HepG2 (cell line): Measurements from ENCODE around the gene NUP153. TPM values are rescaled to one million over a fixed set of nuclear protein-coding genes. Genes with fewer than 3 reads are reported as not detected.

Source experiments
- ATAC-seq: fragments of 200-7000 bp; cut with Tn5 transposase; 3 replicates; pipeline ENCODE4 v1.9.1; 2020; ENCODE audit warnings: mild to moderate bottlenecking, moderate library complexity
- BruUV-seq: library from RNA; stranded (reverse); fragments of 400-500 nt; replicated peaks from 2 replicates; lab custom pipeline; 2021; lab: Mats Ljungman, UMichigan
- CTCF ChIA-PET: fragments of 300-600 bp; formaldehyde crosslinking; extraction: SDS; loops from one replicate; lab custom pipeline; 2021; ENCODE audit warnings: low total read pairs, inconsistent platforms, low intra/inter-chr PET ratio; lab: Yijun Ruan, JAX
- POLR2A ChIA-PET: fragments of 350-600 bp; sonication (Branson Sonifier 250); formaldehyde crosslinking; loops from one replicate; lab custom pipeline; 2020; ENCODE audit warnings: antibody characterized with exemption, inconsistent platforms; lab: Yijun Ruan, JAX
- DNase-seq: peaks from one replicate; pipeline ENCODE4 v3.0.0-alpha.2; 2015; ENCODE audit warnings: low spot score
- FAIRE-seq: peaks from 3 replicates; lab custom pipeline; 2011; peaks lifted over from hg19 to GRCh38; lab: Jason Lieb, UNC
- H2AFZ ChIP-seq: one replicate; pipeline ENCODE4 v1.6.1; 2011; ENCODE audit warnings: low read length, inconsistent platforms
- H3K27ac ChIP-seq: fragments of 300-600 bp; 3 replicates; pipeline ENCODE4 v1.8.0; 2011; ENCODE audit warnings: mixed run types, mild to moderate bottlenecking, mixed read lengths, low read length, inconsistent platforms; ENCODE audit not compliant: insufficient read depth; ENCODE audit errors: extremely low read length
- H3K27me3 ChIP-seq, 2 experiments: fragments of 200-600 bp in 1 of 2; 2 replicates in 1 of 2; 3 replicates in 1 of 2; pipeline versions ENCODE4 v1.6.0 to v1.8.0; 2011; ENCODE audit warnings: low read length in 2 of 2, mild to moderate bottlenecking in 2 of 2, moderate library complexity in 2 of 2, inconsistent platforms in 1 of 2; ENCODE audit not compliant: insufficient read depth in 2 of 2, control insufficient read depth in 1 of 2
- H3K36me3 ChIP-seq, 2 experiments: fragments of 200-600 bp in 1 of 2; replicated peaks in 1 of 2; 2 replicates in 1 of 2; 3 replicates in 1 of 2; pipeline versions ENCODE4 v1.5.1 to v1.8.0; 2011; ENCODE audit warnings: low read length in 2 of 2, inconsistent platforms in 1 of 2; ENCODE audit not compliant: insufficient read depth in 2 of 2, control insufficient read depth in 1 of 2
- H3K4me1 ChIP-seq: 2 replicates; pipeline ENCODE4 v1.5.1; 2012; ENCODE audit warnings: low read length, inconsistent platforms; ENCODE audit not compliant: insufficient read depth
- H3K4me2 ChIP-seq: 2 replicates; pipeline ENCODE4 v1.6.0; 2011; ENCODE audit warnings: low read depth, low read length, inconsistent platforms
- H3K4me3 ChIP-seq, 3 experiments: fragments of 200-600 bp in 1 of 3; sonication (generic), shearing (Covaris generic) in 1 of 3; replicated peaks in 1 of 3; 2 replicates each; pipeline ENCODE4 v1.5.1; 2011 to 2016; ENCODE audit warnings: low read length in 3 of 3, inconsistent platforms in 2 of 3, low read depth in 2 of 3, mild to moderate bottlenecking in 2 of 3, control low read depth in 1 of 3, mixed read lengths in 1 of 3; ENCODE audit not compliant: insufficient read depth in 1 of 3
- H3K79me2 ChIP-seq: one replicate; pipeline ENCODE4 v1.6.1; 2011; ENCODE audit warnings: low read length, inconsistent platforms; ENCODE audit not compliant: insufficient read depth
- H3K9ac ChIP-seq: 2 replicates; pipeline ENCODE4 v1.6.0; 2011; ENCODE audit warnings: mild to moderate bottlenecking, low read depth, low read length, inconsistent platforms; ENCODE audit not compliant: insufficient read depth
- H3K9me3 ChIP-seq: 2 replicates; pipeline ENCODE4 v1.5.1; 2012; ENCODE audit warnings: mild to moderate bottlenecking, low read length
- H4K20me1 ChIP-seq: 2 replicates; pipeline ENCODE4 v1.6.0; 2011; ENCODE audit warnings: inconsistent platforms, mild to moderate bottlenecking, low read length, moderate library complexity; ENCODE audit not compliant: insufficient read depth
- DRAP1 ChIP-seq: IDR thresholded peaks from 2 replicates; pipeline ENCODE4 v1.6.1; 2016; ENCODE audit warnings: missing genetic modification reagents, missing compliant biosample characterization
- FOXO4 ChIP-seq: sonication (generic); formaldehyde crosslinking; conservative IDR thresholded peaks from 2 replicates; pipeline ENCODE4 v1.8.1; 2023; ENCODE audit warnings: missing genetic modification reagents
- HNRNPK ChIP-seq: fragments of 200-400 bp; formaldehyde crosslinking; IDR thresholded peaks from 2 replicates; pipeline ENCODE4 v1.6.1; 2018; ENCODE audit warnings: low read length, low read depth, moderate library complexity, mild to moderate bottlenecking; ENCODE audit not compliant: poor library complexity, severe bottlenecking
- MEF2D ChIP-seq: sonication (generic); formaldehyde crosslinking; IDR thresholded peaks from 2 replicates; pipeline ENCODE4 v1.5.1; 2020; ENCODE audit warnings: mild to moderate bottlenecking, missing genetic modification reagents
- MYC ChIP-seq: sonication (generic); formaldehyde crosslinking; IDR thresholded peaks from 2 replicates; pipeline ENCODE4 v1.9.0; 2021; ENCODE audit warnings: missing genetic modification reagents, borderline replicate concordance
- NPAS2 ChIP-seq: sonication (generic); formaldehyde crosslinking; IDR thresholded peaks from 2 replicates; pipeline ENCODE4 v1.8.0; 2022; ENCODE audit warnings: mild to moderate bottlenecking, missing genetic modification reagents, borderline replicate concordance
- NR1H2 ChIP-seq: sonication (generic); formaldehyde crosslinking; IDR thresholded peaks from 2 replicates; pipeline ENCODE4 v1.8.1; 2022; ENCODE audit warnings: low read depth, missing genetic modification reagents, borderline replicate concordance
- PAWR ChIP-seq: sonication (generic); formaldehyde crosslinking; IDR thresholded peaks from 2 replicates; pipeline ENCODE4 v1.4.0; 2020; ENCODE audit warnings: missing genetic modification reagents, mild to moderate bottlenecking, borderline replicate concordance
- RAD21 ChIP-seq: fragments of 450-650 bp; formaldehyde crosslinking; IDR thresholded peaks from 2 replicates; pipeline ENCODE4 v1.5.0; 2020; ENCODE audit warnings: mild to moderate bottlenecking
- SNAPC4 ChIP-seq: sonication (generic); formaldehyde crosslinking; IDR thresholded peaks from 2 replicates; pipeline ENCODE4 v1.4.0; 2020; ENCODE audit warnings: mild to moderate bottlenecking, missing genetic modification reagents
- STAG1 ChIP-seq: sonication (generic); formaldehyde crosslinking; IDR thresholded peaks from 2 replicates; pipeline ENCODE4 v1.4.0; 2020; ENCODE audit warnings: missing genetic modification reagents
- ZMYM4 ChIP-seq: sonication (generic); formaldehyde crosslinking; IDR thresholded peaks from 2 replicates; pipeline ENCODE4 v1.8.1; 2023; ENCODE audit warnings: mild to moderate bottlenecking, missing genetic modification reagents
- ZNF136 ChIP-seq: sonication (generic); formaldehyde crosslinking; IDR thresholded peaks from 2 replicates; pipeline ENCODE4 v1.8.1; 2022; ENCODE audit warnings: low read depth, mild to moderate bottlenecking, moderate library complexity, missing genetic modification reagents
- ZNF256 ChIP-seq: sonication (generic); formaldehyde crosslinking; conservative IDR thresholded peaks from 2 replicates; pipeline ENCODE4 v1.4.0; 2020; ENCODE audit warnings: missing genetic modification reagents
- ZNF292 ChIP-seq: sonication (generic); formaldehyde crosslinking; IDR thresholded peaks from 2 replicates; pipeline ENCODE4 v1.8.1; 2022; ENCODE audit warnings: mild to moderate bottlenecking, low read depth, missing genetic modification reagents, borderline replicate concordance
- ZNF691 ChIP-seq: sonication (generic); formaldehyde crosslinking; IDR thresholded peaks from 2 replicates; pipeline ENCODE4 v1.4.0; 2020; ENCODE audit warnings: missing genetic modification reagents, low read depth, mild to moderate bottlenecking, borderline replicate concordance
- WGBS: methylation state at CpG from one replicate; pipeline ENCODE4 v1.1.6; 2017; ENCODE audit warnings: low lambda C conversion rate; 5-methylcytosine and 5-hydroxymethylcytosine counted together
- in situ Hi-C: cut with HindIII; loops from 2 replicates; pipeline ENCODE4 v1.10.0; 2017; ENCODE audit warnings: low pct_unique_long_range_greater_than_20kb; ENCODE audit not compliant: extremely low pct_ligation_motif_present
- intact Hi-C: fragments of 100-400 bp; cut with micrococcal nuclease; formaldehyde crosslinking; loops from one replicate; pipeline ENCODE4 v1.10.0; 2022; ENCODE audit not compliant: unreplicated experiment
- polyA plus RNA-seq, 8 experiments: library from polyadenylated mRNA; depleted of rRNA in 3 of 8; stranded (reverse) in 7 of 8; unstranded in 1 of 8; fragments of >200 nt; fragmentation: Illumina TruSeq in 4 of 8; extraction: Trizol in 4 of 8; gene quantifications; 2 replicates each; pipeline versions ENCODE4 v1.2.1 to v1.2.3, GENCODE V29; 2011 to 2016; ENCODE audit warnings: low read depth in 4 of 8, missing spikeins in 1 of 8, mixed read lengths in 1 of 8; ENCODE audit not compliant: insufficient read depth in 1 of 8
- total RNA-seq, 5 experiments: library from RNA; depleted of rRNA; stranded (reverse); fragments of >200 nt; fragmentation: Illumina TruSeq; extraction: Trizol; gene quantifications; 2 replicates each; pipeline ENCODE4 v1.2.3, GENCODE V29; 2016; ENCODE audit warnings: low read depth in 1 of 5

NUP153 gene
- total and polyA plus RNA-seq, 2 of the 13 experiments (the other 11 are each of a cell fraction or from before 2014, with no cell fraction given): 29.8 to 55.2 TPM

- Histone ChIP-seq H3K27me3 (no peaks in the 10 kb centered on the region), H4K20me1 (no peaks in the 10 kb centered on the region), H3K4me2 (no peak overlapping the region), H3K9me3 (no peaks in the 10 kb centered on the region), H3K4me3 (no peak overlapping the region), H3K79me2 (no peaks in the 10 kb centered on the region), H3K27ac (no peak overlapping the region), H3K36me3 (no peaks in the 10 kb centered on the region), H3K9ac (no peak overlapping the region), H3K4me1 (peaks cover 42% of the 10 kb centered on the region), H2AFZ (no peak overlapping the region)
- FAIRE-seq (peak; percentile 37), DNase-seq (peak; percentile 59), ATAC-seq (peak; percentile 83)
- in situ Hi-C loops (no loop called here), intact Hi-C loops (loop anchor here (10.0 kb wide), 1 partner anchor 219 kb away; no protein-coding TSS in a partner anchor)
- POLR2A ChIA-PET: no interaction called here
- WGBS: 56% methylated on average over 7 of the region's 7 CpGs
- no TSS peak for BruUV-seq
- CTCF ChIA-PET: interaction anchor here (3.6 kb wide), 1 partner anchor 430 kb away, joined by 55 read pairs; no protein-coding TSS in a partner anchor
- no peak for TF ChIP-seq ZNF256 (CRISPR knock-in tag)
- TF ChIP-seq SNAPC4: no peak
- TF ChIP-seq MEF2D (CRISPR knock-in tag): no peak
- no peak for TF ChIP-seq HNRNPK
- no peak for TF ChIP-seq DRAP1 (CRISPR knock-in tag)
- TF ChIP-seq NR1H2 (CRISPR knock-in tag): no peak
- TF ChIP-seq PAWR (CRISPR knock-in tag): no peak
- TF ChIP-seq ZMYM4: 0 out of 2 replicates have a peak, but pooled peaks have one; percentile 33
- no peak for TF ChIP-seq ZNF292 (CRISPR knock-in tag)
- TF ChIP-seq FOXO4 (CRISPR knock-in tag): 0 out of 2 replicates have a peak, but pooled peaks have one; percentile 48
- 0 out of 2 replicates have a peak, but pooled peaks have one; percentile 43 for TF ChIP-seq RAD21
- TF ChIP-seq MYC (CRISPR knock-in tag): no peak
- TF ChIP-seq STAG1: peak; percentile 44
- TF ChIP-seq ZNF136 (CRISPR knock-in tag): no peak
- no peak for TF ChIP-seq NPAS2 (CRISPR knock-in tag)
- no peak for TF ChIP-seq ZNF691 (CRISPR knock-in tag)
Measured at GRCh38 chr6:17585766-17586490, 120.8 kb downstream of the NUP153 start.
